ENCODE data around the gene CYREN.
"Not testable (repeated sequence)": the region's sequence is repeated elsewhere in the genome, so short reads cannot be mapped to it uniquely, and the experiment has no call there.

The CYREN gene

GRCh38 chr7:135158874-135159273 lies 11.6 kb downstream of the CYREN start:
- DNase-seq: no peak

DNA sequence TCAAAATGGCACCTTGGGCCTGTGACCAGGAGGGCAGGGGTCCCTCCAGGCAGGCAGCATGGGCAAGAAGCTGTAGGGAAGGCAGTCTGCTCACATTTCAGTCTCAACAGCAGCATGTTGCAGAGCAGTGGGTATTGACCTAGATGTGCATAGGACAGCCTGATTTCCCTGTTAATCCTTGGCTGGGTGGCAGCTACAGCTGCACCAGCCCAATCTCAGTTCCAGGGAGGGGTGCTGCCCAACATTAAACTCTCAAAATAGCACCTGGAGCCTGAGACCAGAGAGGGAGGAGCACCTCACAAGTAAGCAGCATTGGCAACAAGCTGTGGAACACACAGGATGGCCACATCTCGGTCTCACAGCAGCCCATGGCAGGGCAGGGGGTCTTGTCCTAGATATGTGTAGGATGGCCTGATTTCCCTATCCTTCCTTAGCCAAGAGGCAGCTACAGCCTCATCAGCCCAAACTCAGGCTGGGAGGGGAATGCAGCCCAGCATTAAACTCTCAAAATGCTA lies 12.3 kb downstream of the CYREN start:
- DNase-seq: no peak

DNA sequence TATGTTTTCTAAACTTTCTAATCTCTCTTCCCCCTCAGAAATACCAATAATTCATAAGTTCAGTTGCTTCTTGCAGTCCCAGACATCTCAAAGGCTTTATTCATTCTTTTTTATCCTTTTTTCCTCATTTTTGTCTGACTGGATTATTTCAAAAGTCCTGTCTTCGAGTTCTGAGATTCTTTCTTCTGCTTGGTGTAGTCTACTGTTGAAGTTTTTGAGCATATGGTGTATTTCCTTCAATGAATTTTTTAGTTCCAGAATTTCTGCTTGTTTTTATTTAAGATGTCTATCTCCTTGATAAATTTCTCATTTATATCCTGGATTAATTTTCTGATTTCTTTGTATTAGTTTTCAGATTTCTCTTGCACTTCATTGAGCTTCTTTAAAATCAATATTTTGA lies 14.2 kb downstream of the CYREN start:
- no peak for DNase-seq

DNA sequence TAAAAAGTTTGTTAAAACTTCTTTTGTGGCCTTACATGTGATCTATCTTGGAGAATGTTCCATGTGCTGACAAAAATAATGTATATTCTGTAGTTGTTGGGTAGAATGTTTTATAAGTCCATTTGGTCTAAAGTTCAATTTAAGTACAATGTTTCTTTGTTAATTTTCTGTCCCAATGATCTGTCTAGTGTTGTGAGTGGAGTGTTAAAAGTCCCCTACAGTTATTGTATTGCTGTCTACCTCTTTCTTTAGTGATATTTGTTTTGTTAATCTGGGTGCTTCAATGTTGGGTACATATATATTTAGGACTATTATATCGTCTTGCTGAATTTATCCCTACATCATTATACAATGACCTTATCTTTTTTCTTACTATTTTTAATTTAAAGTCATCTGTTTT lies 15.8 kb downstream of the CYREN start:
- no peak for DNase-seq

DNA sequence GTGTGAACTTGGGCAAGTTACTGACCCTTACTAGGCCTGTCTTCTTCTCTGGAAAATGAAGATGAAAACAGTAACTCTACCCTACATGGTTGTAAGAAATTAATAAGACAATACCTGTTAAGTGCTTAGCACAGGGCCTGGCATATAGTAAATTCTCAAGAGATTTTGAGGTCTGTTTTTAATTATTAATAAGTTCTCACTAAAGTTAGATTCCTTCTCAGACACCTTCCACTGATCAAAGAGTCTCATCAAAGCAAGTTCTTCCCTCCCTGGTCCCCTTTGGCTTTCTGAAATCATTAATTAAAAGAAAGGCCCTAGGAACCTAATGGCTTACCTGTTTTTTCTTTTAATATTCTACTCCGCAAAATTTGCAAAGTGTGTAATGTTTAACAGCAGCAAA lies 18.1 kb downstream of the CYREN start:
- DNase-seq: no peak

GRCh38 chr7:135151533-135151932 lies 19.0 kb downstream of the CYREN start:
- DNase-seq: no peak

DNA sequence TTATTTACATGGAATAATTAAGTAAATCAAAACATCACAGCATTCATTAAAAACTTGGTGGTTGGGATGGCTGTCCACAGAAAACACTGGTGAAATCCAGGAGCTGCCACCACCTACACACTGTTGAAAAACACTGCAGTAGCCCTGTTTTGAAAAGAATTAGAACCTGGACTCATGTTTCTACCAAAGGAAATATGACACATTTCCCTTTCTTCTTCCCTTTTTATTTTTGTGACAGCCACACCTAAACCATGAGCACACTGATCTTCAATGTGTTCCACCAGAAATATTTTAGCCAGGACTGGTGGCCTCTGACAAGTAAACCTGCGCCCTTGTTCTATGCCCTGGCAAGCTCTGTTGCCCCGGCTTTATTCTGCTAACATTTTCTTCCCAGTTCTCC lies 19.4 kb downstream of the CYREN start:
- DNase-seq: no peak

- no peak for DNase-seq
Observed at GRCh38 chr7:135150072-135150782, 20.3 kb downstream of the CYREN start.

GRCh38 chr7:135147899-135148721 lies 22.4 kb downstream of the CYREN start, which contains the start of gene TMEM140:
TSS of gene TMEM140 (plus strand) at chr7:135148072. CDS start at chr7:135164442, 16,370 bp downstream.
- DNase-seq: peak; percentile 45

GRCh38 chr7:135147341-135147898 lies 23.1 kb downstream of the CYREN start:
- DNase-seq: no peak

- DNase-seq: no peak
Observed at GRCh38 chr7:135143885-135144668, 26.4 kb downstream of the CYREN start.

- no peak for DNase-seq
Observed at GRCh38 chr7:135129579-135129978, 40.9 kb downstream of the CYREN start.

- DNase-seq: no peak
Observed at GRCh38 chr7:135128931-135129330, 41.6 kb downstream of the CYREN start.

GRCh38 chr7:135124631-135125030 lies 45.9 kb downstream of the CYREN start:
- not testable (repeated sequence) for DNase-seq

DNA sequence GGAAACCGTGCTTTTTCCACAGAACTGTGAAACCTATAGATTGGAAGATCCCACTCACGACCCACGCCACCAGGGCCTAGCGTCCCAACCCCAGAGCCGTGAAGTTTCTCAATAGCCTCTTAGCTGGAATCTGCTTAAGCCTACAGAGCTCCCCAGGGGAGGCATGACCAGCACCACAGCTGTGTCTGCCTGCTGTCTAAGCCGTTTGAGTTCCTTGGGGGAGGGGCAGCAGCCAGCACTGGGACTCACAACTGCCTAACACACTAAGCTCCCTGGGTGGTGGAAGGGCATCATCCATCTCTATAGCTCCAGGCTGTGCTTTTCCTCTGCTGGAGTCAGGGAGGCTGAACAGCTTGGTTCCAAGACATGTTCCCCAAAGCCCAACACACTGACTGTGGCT lies 48.6 kb downstream of the CYREN start:
- no peak for DNase-seq

GRCh38 chr7:135117096-135117495 lies 53.4 kb downstream of the CYREN start:
- no peak for DNase-seq

Measured in effector CD4-positive, alpha-beta T cell (primary cell).